ENCODE results near the gene RRP36. TPM values are rescaled to one million over a fixed set of nuclear protein-coding genes. Genes with fewer than 3 reads are reported as not detected.

The RRP36 gene
- total and polyA plus RNA-seq, 2 experiments from 2014 or later, result 72.5 to 83.2 TPM

DNA sequence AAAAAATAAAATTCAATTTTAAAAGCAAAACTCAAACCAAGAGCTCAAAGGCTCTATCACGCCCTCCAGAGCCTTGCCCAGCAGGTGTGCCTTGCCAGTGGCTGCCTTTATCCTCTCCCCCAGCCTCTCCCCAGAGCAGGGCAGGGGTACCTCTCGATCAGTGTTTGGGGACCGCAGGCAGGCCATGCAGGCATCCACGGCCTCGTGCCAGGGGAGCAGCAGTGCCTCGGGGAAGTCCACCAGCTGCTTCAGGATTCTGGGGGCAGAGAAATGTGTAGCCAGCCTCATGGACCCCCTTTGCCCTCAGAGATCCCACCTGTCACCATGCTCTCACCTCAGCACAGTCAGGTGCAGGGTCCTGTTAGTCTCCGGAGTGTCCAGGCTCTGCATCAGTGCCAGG lies 26.6 kb downstream of the RRP36 start:
- 95% methylated on average over 7 of the region's 7 CpGs for WGBS (ENCODE audit: low lambda C conversion rate, missing lambda C conversion rate)
- no peak overlapping the region for H3K4me3 ChIP-seq
- no peak for TF ChIP-seq EZH2 (IDR thresholded peaks at IDR 0.05; ENCODE audit: borderline replicate concordance)
- TF ChIP-seq EZH2phosphoT487 (IDR thresholded peaks at IDR 0.05; ENCODE audit: low read depth, severe bottlenecking, unreplicated experiment), result no peak
- TF ChIP-seq, protein P1, sequence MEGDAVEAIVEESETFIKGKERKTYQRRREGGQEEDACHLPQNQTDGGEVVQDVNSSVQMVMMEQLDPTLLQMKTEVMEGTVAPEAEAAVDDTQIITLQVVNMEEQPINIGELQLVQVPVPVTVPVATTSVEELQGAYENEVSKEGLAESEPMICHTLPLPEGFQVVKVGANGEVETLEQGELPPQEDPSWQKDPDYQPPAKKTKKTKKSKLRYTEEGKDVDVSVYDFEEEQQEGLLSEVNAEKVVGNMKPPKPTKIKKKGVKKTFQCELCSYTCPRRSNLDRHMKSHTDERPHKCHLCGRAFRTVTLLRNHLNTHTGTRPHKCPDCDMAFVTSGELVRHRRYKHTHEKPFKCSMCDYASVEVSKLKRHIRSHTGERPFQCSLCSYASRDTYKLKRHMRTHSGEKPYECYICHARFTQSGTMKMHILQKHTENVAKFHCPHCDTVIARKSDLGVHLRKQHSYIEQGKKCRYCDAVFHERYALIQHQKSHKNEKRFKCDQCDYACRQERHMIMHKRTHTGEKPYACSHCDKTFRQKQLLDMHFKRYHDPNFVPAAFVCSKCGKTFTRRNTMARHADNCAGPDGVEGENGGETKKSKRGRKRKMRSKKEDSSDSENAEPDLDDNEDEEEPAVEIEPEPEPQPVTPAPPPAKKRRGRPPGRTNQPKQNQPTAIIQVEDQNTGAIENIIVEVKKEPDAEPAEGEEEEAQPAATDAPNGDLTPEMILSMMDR (IDR thresholded peaks at IDR 0.05; ENCODE audit: poor library complexity), result no peak
- H3K27me3 ChIP-seq, result no peaks in the 10 kb centered on the region
- H3K4me1 ChIP-seq (ENCODE audit: insufficient read depth), result peaks cover 23% of the 10 kb centered on the region
- no peak overlapping the region for H3K4me2 ChIP-seq
- no peak overlapping the region for H2AFZ ChIP-seq
- H3K36me3 ChIP-seq (replicated peaks; ENCODE audit: insufficient read depth, low read depth), result no peaks in the 10 kb centered on the region
- no peak overlapping the region for H3K27ac ChIP-seq
- no peaks in the 10 kb centered on the region for H4K20me1 ChIP-seq (ENCODE audit: insufficient read depth, poor library complexity, severe bottlenecking)
- no peak for DNase-seq (ENCODE audit: low spot score)
- H3K9me2 ChIP-seq (replicated peaks; ENCODE audit: insufficient read depth), result no peaks in the 10 kb centered on the region
- H3K9me3 ChIP-seq (ENCODE audit: low read depth), result no peaks in the 10 kb centered on the region
- H3K79me2 ChIP-seq, result peaks cover 30% of the 10 kb centered on the region

DNA sequence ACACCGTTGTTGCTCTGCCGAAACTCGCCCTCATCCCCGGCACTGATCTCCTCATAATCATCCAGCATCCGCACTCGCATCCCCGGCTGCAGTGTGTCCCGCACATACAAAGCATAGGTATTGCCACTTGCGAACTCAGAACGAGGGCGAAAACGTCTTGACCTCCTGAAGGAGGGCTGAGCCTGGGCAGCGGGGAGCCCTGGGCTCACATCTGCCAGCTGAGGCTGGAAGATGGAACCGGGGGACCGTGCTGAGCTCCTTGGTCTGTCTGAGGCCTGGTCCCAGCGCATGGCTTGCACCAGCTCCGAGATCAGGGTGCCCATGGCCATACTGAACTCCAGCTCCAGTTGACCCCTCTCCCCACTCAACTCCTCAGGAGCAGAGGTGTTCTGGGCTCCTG lies 29.6 kb downstream of the RRP36 start:
- no peaks in the 10 kb centered on the region for H3K9me2 ChIP-seq (replicated peaks; ENCODE audit: insufficient read depth)
- H3K4me2 ChIP-seq, result peak overlapping the region; percentile 93
- no peak overlapping the region for H3K4me3 ChIP-seq
- H3K27me3 ChIP-seq, result no peaks in the 10 kb centered on the region
- 94% methylated on average over 15 of the region's 17 CpGs for WGBS (ENCODE audit: low lambda C conversion rate, missing lambda C conversion rate)
- no peaks in the 10 kb centered on the region for H3K9me3 ChIP-seq (ENCODE audit: low read depth)
- TF ChIP-seq EZH2phosphoT487 (IDR thresholded peaks at IDR 0.05; ENCODE audit: low read depth, severe bottlenecking, unreplicated experiment), result no peak
- no peak for TF ChIP-seq EZH2 (IDR thresholded peaks at IDR 0.05; ENCODE audit: borderline replicate concordance)
- TF ChIP-seq, protein P1 (IDR thresholded peaks at IDR 0.05; ENCODE audit: poor library complexity), result no peak
- H4K20me1 ChIP-seq (ENCODE audit: insufficient read depth, poor library complexity, severe bottlenecking), result no peaks in the 10 kb centered on the region
- DNase-seq (ENCODE audit: low spot score), result no peak
- no peak overlapping the region for H2AFZ ChIP-seq
- H3K4me1 ChIP-seq (ENCODE audit: insufficient read depth), result peaks cover 27% of the 10 kb centered on the region
- no peak overlapping the region for H3K27ac ChIP-seq
- H3K79me2 ChIP-seq, result peaks cover 38% of the 10 kb centered on the region
- H3K36me3 ChIP-seq (replicated peaks; ENCODE audit: insufficient read depth, low read depth), result no peaks in the 10 kb centered on the region

DNA sequence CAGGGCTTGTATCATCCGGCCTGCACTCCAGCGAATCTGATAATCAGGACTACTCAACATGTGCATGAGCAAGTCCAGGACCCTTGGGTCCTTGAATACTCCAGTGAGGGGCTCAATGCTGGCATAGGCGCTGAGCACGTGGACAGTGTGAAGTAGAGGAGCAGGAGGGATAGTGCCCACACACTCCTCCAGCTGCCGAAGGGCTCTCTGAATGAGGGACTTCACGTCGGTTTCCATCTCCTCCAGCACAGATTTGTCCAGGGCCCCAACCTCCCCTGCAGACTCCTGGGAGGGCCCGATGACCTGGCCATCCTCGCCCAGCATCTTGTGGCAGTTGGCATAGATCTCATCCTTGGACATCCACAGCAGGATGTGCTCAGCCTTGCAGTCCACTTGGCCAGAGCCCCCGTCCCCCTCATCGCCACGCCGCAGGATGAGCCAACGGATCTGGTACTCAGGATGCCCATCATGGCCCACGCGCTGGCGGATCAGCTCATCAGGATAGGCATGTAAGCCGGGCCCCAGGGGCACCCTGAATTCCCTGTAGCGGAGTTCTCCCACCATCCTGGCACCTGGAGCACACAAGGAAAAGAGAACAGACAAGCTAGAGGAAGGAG lies 30.9 kb downstream of the RRP36 start:
- 91% methylated on average over 19 of the region's 19 CpGs for WGBS (ENCODE audit: low lambda C conversion rate, missing lambda C conversion rate)
- H3K79me2 ChIP-seq, result peaks cover 43% of the 10 kb centered on the region
- peaks cover 27% of the 10 kb centered on the region for H3K4me1 ChIP-seq (ENCODE audit: insufficient read depth)
- H3K9me3 ChIP-seq (ENCODE audit: low read depth), result no peaks in the 10 kb centered on the region
- no peak for DNase-seq (ENCODE audit: low spot score)
- no peaks in the 10 kb centered on the region for H3K9me2 ChIP-seq (replicated peaks; ENCODE audit: insufficient read depth)
- peak overlapping the region; percentile 93 for H3K4me2 ChIP-seq
- no peaks in the 10 kb centered on the region for H3K27me3 ChIP-seq
- TF ChIP-seq, protein P1 (IDR thresholded peaks at IDR 0.05; ENCODE audit: poor library complexity), result no peak
- TF ChIP-seq EZH2 (IDR thresholded peaks at IDR 0.05; ENCODE audit: borderline replicate concordance), result no peak
- no peak for TF ChIP-seq EZH2phosphoT487 (IDR thresholded peaks at IDR 0.05; ENCODE audit: low read depth, severe bottlenecking, unreplicated experiment)
- no peaks in the 10 kb centered on the region for H3K36me3 ChIP-seq (replicated peaks; ENCODE audit: insufficient read depth, low read depth)
- H3K27ac ChIP-seq, result peak overlapping the region; percentile 98
- H4K20me1 ChIP-seq (ENCODE audit: insufficient read depth, poor library complexity, severe bottlenecking), result no peaks in the 10 kb centered on the region
- H2AFZ ChIP-seq, result no peak overlapping the region
- H3K4me3 ChIP-seq, result peak overlapping the region; percentile 40

All from hepatocyte (in vitro differentiated cells).